Measurements from ENCODE around the gene CPNE9. TPM values are rescaled to one million over a fixed set of nuclear protein-coding genes. Genes with fewer than 3 reads are reported as not detected.

CPNE9 gene
- total and polyA plus RNA-seq, 2 experiments from 2014 or later, result 7.0 to 8.8 TPM

GRCh38 chr3:9716801-9717555 lies 13.3 kb downstream of the CPNE9 start:
- Histone ChIP-seq H3K36me3 (ENCODE audit: insufficient read depth) (no peaks in the 10 kb centered on the region), H3K27me3 (ENCODE audit: insufficient read depth) (no peaks in the 10 kb centered on the region), H3F3A (replicated peaks; ENCODE audit: low read depth) (no peaks in the 10 kb centered on the region), H3K4me2 (no peak overlapping the region), H2AFZ (no peak overlapping the region), H3K4me1 (ENCODE audit: insufficient read depth) (no peaks in the 10 kb centered on the region), H3K9me2 (ENCODE audit: insufficient read depth) (no peaks in the 10 kb centered on the region), H3K79me2 (replicated peaks; ENCODE audit: insufficient read depth) (no peaks in the 10 kb centered on the region), H3K27ac (ENCODE audit: low read depth) (no peak overlapping the region), H4K20me1 (replicated peaks; ENCODE audit: insufficient read depth) (no peaks in the 10 kb centered on the region), H3K4me3 (no peak overlapping the region)
- no peak for TF ChIP-seq EZH2 (IDR thresholded peaks at IDR 0.05; ENCODE audit: low read depth, unreplicated experiment)
- TF ChIP-seq CTCF (conservative IDR thresholded peaks at IDR 0.05; ENCODE audit: low read depth in 2 of 2), result no peak
- no peak for TF ChIP-seq ZNF462 (CRISPR knock-in tag; IDR thresholded peaks at IDR 0.05)
- no peak for TF ChIP-seq JUNB (IDR thresholded peaks at IDR 0.05; ENCODE audit: unreplicated experiment)
- TF ChIP-seq ETS1 (IDR thresholded peaks at IDR 0.05), result no peak
- TF ChIP-seq EZH2phosphoT487 (IDR thresholded peaks at IDR 0.05; ENCODE audit: unreplicated experiment), result no peak
- no peak for TF ChIP-seq CREB1 (CRISPR knock-in tag; IDR thresholded peaks at IDR 0.05; ENCODE audit: low read depth)
- no peak for TF ChIP-seq STAT1 (IDR thresholded peaks at IDR 0.05; ENCODE audit: unreplicated experiment)
- no peak for TF ChIP-seq REST (IDR thresholded peaks at IDR 0.05; ENCODE audit: unreplicated experiment)
- TF ChIP-seq POLR2AphosphoS5 (IDR thresholded peaks at IDR 0.05; ENCODE audit: low read depth), result no peak
- TF ChIP-seq ZNF331 (CRISPR knock-in tag; IDR thresholded peaks at IDR 0.05; ENCODE audit: low read depth), result no peak
- TF ChIP-seq ZNF114 (CRISPR knock-in tag; IDR thresholded peaks at IDR 0.05), result no peak
- no peak for TF ChIP-seq NANOG (IDR thresholded peaks at IDR 0.05; ENCODE audit: borderline replicate concordance)
- no peak for ATAC-seq
- Mint-ChIP-seq H3K9me3 (no peaks in the 10 kb centered on the region), H3K27ac (no peak overlapping the region), H3K4me1 (peaks cover 5% of the 10 kb centered on the region; the same call in 2 of the 3 replicates), H3K4me3 (no peak overlapping the region), H3K27me3 (ENCODE audit: insufficient read depth, low read depth, poor library complexity) (peaks cover 3% of the 10 kb centered on the region), H3K36me3 (ENCODE audit: low read depth) (no peaks in the 10 kb centered on the region)
- no peak for DNase-seq (ENCODE audit: low spot score)
